ENCODE data around the gene FHIT.

- TF ChIP-seq EZH2 (IDR thresholded peaks at IDR 0.05; ENCODE audit: low read length, unreplicated experiment) (no peak), CTCF (conservative IDR thresholded peaks at IDR 0.05; ENCODE audit: low read depth, low read length) (no peak)
These were observed 961.7 kb downstream of the FHIT start for GRCh38 chr3:60289341-60290121.

Measured in PC-3 (cell line).